ENCODE results near the gene DLG2.

Gene DLG2

GRCh38 chr11:83538286-83538685, 2088.9 kb downstream of the DLG2 start:
- Histone ChIP-seq H3K27me3 (replicated peaks; ENCODE audit: control insufficient read depth, insufficient read depth, low read length, poor library complexity, severe bottlenecking) (no peaks in the 10 kb centered on the region), H3K36me3 (ENCODE audit: control insufficient read depth, insufficient read depth, low read length) (no peaks in the 10 kb centered on the region), H3K4me3 (ENCODE audit: insufficient read depth, low read depth, low read length, poor library complexity, severe bottlenecking) (no peak overlapping the region), H3K4me1 (ENCODE audit: control insufficient read depth, insufficient read depth, low read length, poor library complexity, severe bottlenecking) (no peaks in the 10 kb centered on the region), H3K9me3 (ENCODE audit: control insufficient read depth, low read length) (no peaks in the 10 kb centered on the region), H3K27ac (ENCODE audit: insufficient read depth, low read length, poor library complexity, severe bottlenecking) (no peak overlapping the region)
- DNase-seq = no peak

GRCh38 chr11:83537131-83537610, 2090.0 kb downstream of the DLG2 start:
- no peak for DNase-seq
- H3K36me3 ChIP-seq (ENCODE audit: control insufficient read depth, insufficient read depth, low read length) = no peaks in the 10 kb centered on the region

GRCh38 chr11:83533166-83533565, 2094.0 kb downstream of the DLG2 start:
- no peak overlapping the region for H3K4me3 ChIP-seq (ENCODE audit: insufficient read depth, low read depth, low read length, poor library complexity, severe bottlenecking)
- no peak overlapping the region for H3K27ac ChIP-seq (ENCODE audit: insufficient read depth, low read length, poor library complexity, severe bottlenecking)
- H3K4me1 ChIP-seq (ENCODE audit: control insufficient read depth, insufficient read depth, low read length, poor library complexity, severe bottlenecking) = no peaks in the 10 kb centered on the region
- no peaks in the 10 kb centered on the region for H3K9me3 ChIP-seq (ENCODE audit: control insufficient read depth, low read length)
- H3K27me3 ChIP-seq (replicated peaks; ENCODE audit: control insufficient read depth, insufficient read depth, low read length, poor library complexity, severe bottlenecking) = no peaks in the 10 kb centered on the region
- H3K36me3 ChIP-seq (ENCODE audit: control insufficient read depth, insufficient read depth, low read length) = no peaks in the 10 kb centered on the region
- DNase-seq = no peak

More at GRCh38 chr11:83537131-83537610, 2090.0 kb downstream of the DLG2 start:
- no peaks in the 10 kb centered on the region for H3K4me1 ChIP-seq (ENCODE audit: control insufficient read depth, insufficient read depth, low read length, poor library complexity, severe bottlenecking)
- no peaks in the 10 kb centered on the region for H3K27me3 ChIP-seq (replicated peaks; ENCODE audit: control insufficient read depth, insufficient read depth, low read length, poor library complexity, severe bottlenecking)
- no peak overlapping the region for H3K27ac ChIP-seq (ENCODE audit: insufficient read depth, low read length, poor library complexity, severe bottlenecking)
- no peaks in the 10 kb centered on the region for H3K9me3 ChIP-seq (ENCODE audit: control insufficient read depth, low read length)
- no peak overlapping the region for H3K4me3 ChIP-seq (ENCODE audit: insufficient read depth, low read depth, low read length, poor library complexity, severe bottlenecking)

DNA sequence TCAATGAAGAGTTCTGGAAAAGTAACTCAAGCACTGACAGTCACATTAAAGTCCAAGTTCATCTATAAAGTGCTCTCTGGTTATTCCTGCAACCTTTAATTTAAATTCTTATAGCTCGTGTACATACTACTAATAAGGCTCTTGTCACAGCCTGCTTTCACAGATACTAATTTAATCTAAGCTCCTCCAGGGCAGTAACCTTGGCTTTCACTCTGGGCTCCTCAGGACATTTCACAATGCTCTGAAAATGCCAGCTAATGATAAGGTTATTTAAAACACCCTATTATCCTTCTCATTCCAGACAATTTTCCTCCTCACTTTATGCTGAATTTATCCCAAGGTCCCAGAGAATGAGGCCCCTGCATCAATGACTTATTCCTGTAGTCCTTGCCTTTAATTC, 2098.3 kb downstream of the DLG2 start:
- no peak overlapping the region for H3K4me3 ChIP-seq (ENCODE audit: insufficient read depth, low read depth, low read length, poor library complexity, severe bottlenecking)
- DNase-seq = no peak
- H3K36me3 ChIP-seq (ENCODE audit: control insufficient read depth, insufficient read depth, low read length) = no peaks in the 10 kb centered on the region
- no peaks in the 10 kb centered on the region for H3K4me1 ChIP-seq (ENCODE audit: control insufficient read depth, insufficient read depth, low read length, poor library complexity, severe bottlenecking)
- no peaks in the 10 kb centered on the region for H3K9me3 ChIP-seq (ENCODE audit: control insufficient read depth, low read length)
- H3K27ac ChIP-seq (ENCODE audit: insufficient read depth, low read length, poor library complexity, severe bottlenecking) = no peak overlapping the region
- no peaks in the 10 kb centered on the region for H3K27me3 ChIP-seq (replicated peaks; ENCODE audit: control insufficient read depth, insufficient read depth, low read length, poor library complexity, severe bottlenecking)

DNA sequence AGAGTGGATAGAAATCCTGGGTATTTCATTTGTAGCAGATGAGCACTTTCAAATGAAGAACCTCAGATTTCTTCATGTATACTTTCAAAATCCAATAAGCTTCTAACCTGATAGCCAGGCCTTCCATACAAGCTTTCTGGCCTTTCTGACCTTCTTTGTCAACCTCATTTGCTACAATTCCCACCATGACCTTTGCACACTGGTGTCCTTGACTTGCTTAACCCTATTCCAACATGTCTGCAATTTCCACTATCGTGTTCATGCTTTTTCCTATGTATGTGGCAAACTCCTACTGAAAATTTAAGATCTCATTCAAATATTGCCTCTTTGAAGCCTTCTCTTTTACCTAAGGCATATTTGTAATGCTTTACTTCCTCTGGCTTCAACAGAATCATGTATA, 2098.9 kb downstream of the DLG2 start:
- Histone ChIP-seq H3K9me3 (ENCODE audit: control insufficient read depth, low read length) (no peaks in the 10 kb centered on the region), H3K27ac (ENCODE audit: insufficient read depth, low read length, poor library complexity, severe bottlenecking) (no peak overlapping the region), H3K36me3 (ENCODE audit: control insufficient read depth, insufficient read depth, low read length) (no peaks in the 10 kb centered on the region), H3K4me3 (ENCODE audit: insufficient read depth, low read depth, low read length, poor library complexity, severe bottlenecking) (no peak overlapping the region), H3K27me3 (replicated peaks; ENCODE audit: control insufficient read depth, insufficient read depth, low read length, poor library complexity, severe bottlenecking) (no peaks in the 10 kb centered on the region), H3K4me1 (ENCODE audit: control insufficient read depth, insufficient read depth, low read length, poor library complexity, severe bottlenecking) (no peaks in the 10 kb centered on the region)
- DNase-seq = no peak

- Histone ChIP-seq H3K9me3 (ENCODE audit: control insufficient read depth, low read length) (no peaks in the 10 kb centered on the region), H3K36me3 (ENCODE audit: control insufficient read depth, insufficient read depth, low read length) (no peaks in the 10 kb centered on the region), H3K27me3 (replicated peaks; ENCODE audit: control insufficient read depth, insufficient read depth, low read length, poor library complexity, severe bottlenecking) (no peaks in the 10 kb centered on the region), H3K4me1 (ENCODE audit: control insufficient read depth, insufficient read depth, low read length, poor library complexity, severe bottlenecking) (no peaks in the 10 kb centered on the region), H3K27ac (ENCODE audit: insufficient read depth, low read length, poor library complexity, severe bottlenecking) (no peak overlapping the region), H3K4me3 (ENCODE audit: insufficient read depth, low read depth, low read length, poor library complexity, severe bottlenecking) (no peak overlapping the region)
- no peak for DNase-seq
These were observed 2103.5 kb downstream of the DLG2 start for GRCh38 chr11:83523676-83524075.

GRCh38 chr11:83522911-83523310, 2104.2 kb downstream of the DLG2 start:
- DNase-seq = no peak
- H3K36me3 ChIP-seq (ENCODE audit: control insufficient read depth, insufficient read depth, low read length) = no peaks in the 10 kb centered on the region
- no peaks in the 10 kb centered on the region for H3K9me3 ChIP-seq (ENCODE audit: control insufficient read depth, low read length)
- H3K4me1 ChIP-seq (ENCODE audit: control insufficient read depth, insufficient read depth, low read length, poor library complexity, severe bottlenecking) = no peaks in the 10 kb centered on the region
- no peak overlapping the region for H3K4me3 ChIP-seq (ENCODE audit: insufficient read depth, low read depth, low read length, poor library complexity, severe bottlenecking)
- H3K27ac ChIP-seq (ENCODE audit: insufficient read depth, low read length, poor library complexity, severe bottlenecking) = no peak overlapping the region
- no peaks in the 10 kb centered on the region for H3K27me3 ChIP-seq (replicated peaks; ENCODE audit: control insufficient read depth, insufficient read depth, low read length, poor library complexity, severe bottlenecking)

DNA sequence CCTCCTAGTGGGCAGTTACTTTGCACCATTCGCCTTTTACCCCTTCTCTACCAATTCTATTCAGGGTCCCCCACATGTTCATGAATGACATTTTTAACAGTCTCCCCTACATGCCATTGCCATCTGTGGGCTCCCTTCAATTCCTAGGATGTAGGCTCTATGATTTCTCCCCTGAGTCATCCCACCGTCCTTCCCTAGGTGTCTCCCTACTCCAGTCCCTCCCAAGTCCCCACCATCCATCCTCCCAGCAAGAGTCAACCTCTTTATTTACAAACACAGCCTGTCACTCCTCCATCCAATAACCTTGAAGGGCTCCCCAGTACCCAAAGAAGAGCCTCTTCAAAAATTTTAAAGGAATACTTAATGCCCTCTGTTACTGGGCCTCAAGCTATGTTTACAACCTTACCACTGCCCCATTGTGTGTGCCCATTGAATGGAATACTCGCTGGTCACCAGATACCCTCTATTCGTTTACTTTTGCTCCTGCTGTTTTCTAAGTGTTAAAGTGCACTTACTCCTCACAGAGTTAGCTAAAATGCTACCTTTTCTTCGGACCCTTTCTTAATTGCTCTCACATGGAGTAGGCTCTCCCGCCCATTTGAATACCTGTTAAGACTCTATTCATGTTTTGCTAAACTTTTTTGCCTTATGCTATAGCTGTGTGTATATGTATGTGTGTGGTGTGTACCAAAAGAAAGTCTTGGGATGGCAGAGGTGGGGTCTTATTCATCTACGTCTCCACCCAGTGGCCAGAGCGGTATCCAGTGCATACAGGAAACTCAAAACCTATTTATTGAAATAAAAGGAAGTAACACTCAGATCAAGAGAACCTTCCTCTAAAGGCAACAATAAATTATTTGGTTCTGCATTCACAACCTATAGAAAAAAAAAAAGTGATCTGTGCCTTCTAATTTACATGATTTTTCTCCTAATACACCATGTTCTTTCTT, 2105.2 kb downstream of the DLG2 start:
- Histone ChIP-seq H3K4me3 (ENCODE audit: insufficient read depth, low read depth, low read length, poor library complexity, severe bottlenecking) (no peak overlapping the region), H3K27me3 (replicated peaks; ENCODE audit: control insufficient read depth, insufficient read depth, low read length, poor library complexity, severe bottlenecking) (no peaks in the 10 kb centered on the region), H3K9me3 (ENCODE audit: control insufficient read depth, low read length) (no peaks in the 10 kb centered on the region), H3K36me3 (ENCODE audit: control insufficient read depth, insufficient read depth, low read length) (no peaks in the 10 kb centered on the region), H3K4me1 (ENCODE audit: control insufficient read depth, insufficient read depth, low read length, poor library complexity, severe bottlenecking) (no peaks in the 10 kb centered on the region), H3K27ac (ENCODE audit: insufficient read depth, low read length, poor library complexity, severe bottlenecking) (no peak overlapping the region)
- DNase-seq = no peak

DNA sequence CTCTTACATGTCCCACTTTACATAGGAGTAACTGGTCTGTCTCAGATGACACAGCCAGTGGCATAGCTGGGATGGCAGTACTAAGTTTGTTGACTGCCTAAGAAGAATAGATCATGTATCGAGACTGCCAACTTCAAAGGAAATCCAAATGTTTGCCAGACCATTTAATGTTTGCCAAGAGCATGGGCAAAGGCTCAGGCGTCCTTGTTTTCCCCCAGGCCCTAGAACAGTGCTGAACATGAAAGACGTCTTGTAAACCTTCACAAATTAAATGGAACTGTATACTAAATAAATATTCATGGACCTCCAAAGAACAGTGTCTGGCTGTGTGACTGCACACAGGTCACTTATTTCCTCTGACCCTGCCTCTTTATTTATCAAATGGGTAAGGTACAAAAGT, 2106.3 kb downstream of the DLG2 start:
- no peaks in the 10 kb centered on the region for H3K27me3 ChIP-seq (replicated peaks; ENCODE audit: control insufficient read depth, insufficient read depth, low read length, poor library complexity, severe bottlenecking)
- H3K4me1 ChIP-seq (ENCODE audit: control insufficient read depth, insufficient read depth, low read length, poor library complexity, severe bottlenecking) = no peaks in the 10 kb centered on the region
- H3K36me3 ChIP-seq (ENCODE audit: control insufficient read depth, insufficient read depth, low read length) = no peaks in the 10 kb centered on the region
- H3K9me3 ChIP-seq (ENCODE audit: control insufficient read depth, low read length) = no peaks in the 10 kb centered on the region
- no peak for DNase-seq
- no peak overlapping the region for H3K27ac ChIP-seq (ENCODE audit: insufficient read depth, low read length, poor library complexity, severe bottlenecking)
- H3K4me3 ChIP-seq (ENCODE audit: insufficient read depth, low read depth, low read length, poor library complexity, severe bottlenecking) = no peak overlapping the region

- Histone ChIP-seq H3K4me3 (ENCODE audit: insufficient read depth, low read depth, low read length, poor library complexity, severe bottlenecking) (no peak overlapping the region), H3K27ac (ENCODE audit: insufficient read depth, low read length, poor library complexity, severe bottlenecking) (no peak overlapping the region), H3K27me3 (replicated peaks; ENCODE audit: control insufficient read depth, insufficient read depth, low read length, poor library complexity, severe bottlenecking) (no peaks in the 10 kb centered on the region), H3K9me3 (ENCODE audit: control insufficient read depth, low read length) (no peaks in the 10 kb centered on the region), H3K4me1 (ENCODE audit: control insufficient read depth, insufficient read depth, low read length, poor library complexity, severe bottlenecking) (no peaks in the 10 kb centered on the region), H3K36me3 (ENCODE audit: control insufficient read depth, insufficient read depth, low read length) (no peaks in the 10 kb centered on the region)
- no peak for DNase-seq
These were observed 2115.5 kb downstream of the DLG2 start for GRCh38 chr11:83511646-83512045.

Data from effector memory CD4-positive, alpha-beta T cell (primary cell).